AG04449 (cell line): Measurements from ENCODE around the gene AKAP6.

ENCODE experiments used
- CTCF ChIA-PET: fragments of 350-600 bp; formaldehyde crosslinking; extraction: SDS; loops from one replicate; lab custom pipeline; 2021; ENCODE audit warnings: antibody characterized with exemption; lab: Yijun Ruan, JAX
- POLR2A ChIA-PET: fragments of 400-600, 350-600 bp; formaldehyde crosslinking; extraction: SDS; loops from one replicate; lab custom pipeline; 2020; ENCODE audit warnings: antibody characterized with exemption, inconsistent platforms; lab: Yijun Ruan, JAX
- DNase-seq: peaks from one replicate; pipeline ENCODE4 v3.0.0-alpha.2; 2010; ENCODE audit warnings: low read depth, low spot score
- H3K4me3 ChIP-seq: 2 replicates; pipeline ENCODE4 v1.5.1; 2011; ENCODE audit warnings: low read depth, mild to moderate bottlenecking, control low read depth, low read length
- TF ChIP-seq, protein P1 (sequence below): IDR thresholded peaks from one replicate; pipeline ENCODE4 v1.5.1; 2011; ENCODE audit warnings: mild to moderate bottlenecking, moderate library complexity, low read length, control low read depth, inconsistent platforms; ENCODE audit not compliant: insufficient read depth; ENCODE audit errors: missing control alignments

Gene AKAP6

DNA sequence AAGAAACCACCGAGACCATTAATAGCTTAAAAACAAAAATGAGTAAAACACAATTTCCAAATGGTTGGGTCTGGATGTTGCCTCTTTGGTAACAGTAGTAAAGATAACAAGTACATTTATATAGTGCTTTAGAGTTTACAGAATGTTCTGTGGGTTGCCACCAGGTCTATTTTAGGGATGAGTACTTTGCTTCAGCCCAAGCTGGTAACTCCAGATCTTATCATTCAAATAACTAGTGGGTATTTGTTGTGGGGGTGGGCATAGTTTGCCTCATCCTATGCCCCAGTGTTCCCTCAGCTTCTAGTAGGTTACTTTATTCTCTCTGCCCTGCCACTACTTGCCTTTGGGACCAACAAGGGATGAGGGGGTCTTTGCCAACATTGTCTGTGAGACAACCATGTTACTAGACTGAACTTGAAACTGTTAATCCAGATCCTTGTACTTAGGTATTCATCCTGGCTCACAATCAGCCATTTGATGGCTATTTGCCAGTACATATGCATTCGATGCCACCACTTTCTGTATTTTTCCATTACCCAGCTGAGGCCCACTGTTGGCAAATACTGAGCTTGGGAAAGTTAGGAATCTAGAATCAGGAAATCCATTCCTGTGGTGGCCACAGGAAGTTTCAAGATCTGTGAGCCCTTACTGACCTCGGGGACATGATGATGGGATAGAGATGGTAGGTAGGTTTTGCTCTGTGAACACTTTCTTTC is 17.6 kb upstream of the AKAP6 start:
- DNase-seq = no peak
- TF ChIP-seq, protein P1, sequence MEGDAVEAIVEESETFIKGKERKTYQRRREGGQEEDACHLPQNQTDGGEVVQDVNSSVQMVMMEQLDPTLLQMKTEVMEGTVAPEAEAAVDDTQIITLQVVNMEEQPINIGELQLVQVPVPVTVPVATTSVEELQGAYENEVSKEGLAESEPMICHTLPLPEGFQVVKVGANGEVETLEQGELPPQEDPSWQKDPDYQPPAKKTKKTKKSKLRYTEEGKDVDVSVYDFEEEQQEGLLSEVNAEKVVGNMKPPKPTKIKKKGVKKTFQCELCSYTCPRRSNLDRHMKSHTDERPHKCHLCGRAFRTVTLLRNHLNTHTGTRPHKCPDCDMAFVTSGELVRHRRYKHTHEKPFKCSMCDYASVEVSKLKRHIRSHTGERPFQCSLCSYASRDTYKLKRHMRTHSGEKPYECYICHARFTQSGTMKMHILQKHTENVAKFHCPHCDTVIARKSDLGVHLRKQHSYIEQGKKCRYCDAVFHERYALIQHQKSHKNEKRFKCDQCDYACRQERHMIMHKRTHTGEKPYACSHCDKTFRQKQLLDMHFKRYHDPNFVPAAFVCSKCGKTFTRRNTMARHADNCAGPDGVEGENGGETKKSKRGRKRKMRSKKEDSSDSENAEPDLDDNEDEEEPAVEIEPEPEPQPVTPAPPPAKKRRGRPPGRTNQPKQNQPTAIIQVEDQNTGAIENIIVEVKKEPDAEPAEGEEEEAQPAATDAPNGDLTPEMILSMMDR = no peak
- CTCF ChIA-PET = interaction anchor here (1.7 kb wide), 1 partner anchor 249 kb away, joined by 3 read pairs; no protein-coding TSS in a partner anchor
- POLR2A ChIA-PET = no interaction called here
- no peak overlapping the region for H3K4me3 ChIP-seq

DNA sequence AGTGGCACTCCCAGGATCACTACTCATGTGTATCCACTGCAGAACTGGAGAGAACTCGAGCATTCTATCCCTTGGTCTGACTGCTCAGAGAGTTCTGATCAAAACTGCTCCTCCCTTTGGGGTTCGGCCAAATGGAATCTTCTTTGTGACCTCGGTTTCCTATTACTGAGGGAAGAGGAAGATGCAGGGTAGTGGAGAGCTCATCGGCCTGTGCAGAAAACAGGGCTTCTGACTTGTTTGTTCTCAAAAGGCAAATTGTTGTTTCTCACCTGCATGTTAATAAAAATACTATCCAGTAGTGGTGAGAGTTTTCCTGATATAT is 17.1 kb upstream of the AKAP6 start:
- TF ChIP-seq, protein P1 = no peak
- ChIA-PET CTCF (interaction anchor here (1.0 to 1.7 kb wide), 2 partner anchors 34 to 248 kb away, joined by 3 read pairs; no protein-coding TSS in a partner anchor), POLR2A (no interaction called here)
- H3K4me3 ChIP-seq = no peak overlapping the region
- no peak for DNase-seq

DNA sequence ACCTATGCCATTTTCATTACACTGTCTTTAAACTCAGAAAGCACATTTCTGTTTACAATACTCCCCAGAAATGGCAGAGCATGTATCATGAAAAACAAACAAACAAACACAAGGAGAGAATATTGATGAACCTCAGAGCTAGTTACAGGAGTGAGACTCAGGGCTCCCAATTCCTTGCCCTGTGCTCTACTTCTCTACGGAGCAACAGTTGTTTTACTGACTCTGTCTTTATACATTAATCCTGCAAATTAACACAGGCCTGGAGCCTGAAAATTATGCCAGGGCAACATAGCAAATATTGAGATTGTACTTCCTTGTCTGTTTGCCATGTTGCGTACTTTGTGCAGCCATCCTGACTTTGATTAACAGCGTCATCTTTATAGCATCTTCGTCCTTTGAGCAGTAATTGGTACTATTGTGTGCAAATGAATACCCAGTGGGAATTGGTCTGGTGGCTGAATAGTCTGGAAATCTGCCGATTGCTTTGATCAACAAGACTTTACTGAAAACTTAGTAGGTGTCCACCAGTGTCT is 15.2 kb upstream of the AKAP6 start:
- no peak overlapping the region for H3K4me3 ChIP-seq
- TF ChIP-seq, protein P1 = no peak
- DNase-seq = no peak
- ChIA-PET POLR2A (no interaction called here), CTCF (no interaction called here)

DNA sequence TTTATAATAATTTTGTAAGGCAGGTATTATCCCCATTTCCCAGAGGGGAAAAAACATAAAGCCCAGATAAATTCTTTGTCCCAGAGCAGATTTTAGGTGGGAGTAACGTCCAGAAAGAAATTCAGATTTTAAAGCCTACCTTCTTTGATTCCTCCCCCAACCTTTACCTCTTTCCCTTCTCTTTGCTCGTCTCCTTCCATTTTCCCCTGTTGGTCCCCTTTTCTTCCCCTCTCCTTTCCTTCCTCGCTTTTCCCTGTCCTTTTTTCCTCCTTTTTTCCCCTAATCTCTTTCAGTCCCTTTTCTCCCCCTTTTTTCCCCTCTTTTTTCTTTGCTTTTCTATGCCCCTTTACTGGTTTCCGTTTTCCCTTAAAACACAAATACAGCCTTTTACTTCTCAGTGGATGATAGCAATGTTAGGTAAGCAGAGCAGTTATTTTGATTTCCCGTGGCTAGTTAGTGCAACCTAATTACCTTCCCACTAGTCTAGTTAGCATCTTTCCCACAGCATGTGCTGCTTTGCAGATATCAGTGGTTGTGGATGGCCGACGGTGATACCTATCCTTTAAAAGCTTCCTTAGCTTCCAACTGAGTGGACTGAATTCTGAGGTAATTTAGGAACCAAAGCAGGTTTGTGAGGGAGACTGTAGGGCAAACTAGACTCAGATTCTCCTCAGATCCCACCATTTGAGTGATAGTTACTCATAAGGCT is 10.9 kb upstream of the AKAP6 start:
- ChIA-PET POLR2A (no interaction called here), CTCF (interaction anchor here (2.1 kb wide), 1 partner anchor 12 kb away, joined by 6 read pairs; no protein-coding TSS in a partner anchor)
- TF ChIP-seq, protein P1 = no peak
- H3K4me3 ChIP-seq = no peak overlapping the region
- no peak for DNase-seq

DNA sequence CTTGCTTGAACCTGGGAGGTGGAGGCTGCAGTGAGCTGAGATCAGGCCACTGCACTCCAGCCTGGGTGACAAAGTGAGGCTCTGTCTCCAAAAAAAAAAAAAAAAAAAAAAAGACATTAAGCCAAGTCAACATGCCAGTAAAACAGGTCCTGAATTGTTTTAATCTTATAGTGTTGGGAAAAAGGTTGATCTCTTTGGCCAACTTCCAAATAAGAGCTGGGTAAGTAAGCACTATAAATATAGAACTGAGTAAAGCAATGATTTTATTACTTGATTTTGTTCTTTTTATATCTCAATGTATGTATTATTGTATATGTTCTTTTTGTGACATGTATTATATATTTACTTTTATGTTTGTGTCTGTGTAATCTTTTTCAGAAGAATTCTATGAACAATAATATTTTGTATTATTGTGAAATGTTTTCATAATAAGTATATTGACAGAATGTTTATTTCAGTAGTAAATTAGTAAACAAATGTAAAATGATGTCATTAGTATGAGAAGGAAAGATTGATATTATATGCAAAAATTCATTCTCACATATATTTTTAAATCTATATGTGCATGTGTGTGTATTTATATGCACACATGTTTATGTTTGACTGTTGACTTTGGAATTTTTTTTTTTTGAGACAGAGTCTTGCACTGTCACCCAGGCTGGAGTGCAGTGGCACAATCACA is 9.6 kb upstream of the AKAP6 start:
- no peak for DNase-seq
- POLR2A ChIA-PET = no interaction called here
- TF ChIP-seq, protein P1 = no peak
- CTCF ChIA-PET = no interaction called here
- H3K4me3 ChIP-seq = no peak overlapping the region

DNA sequence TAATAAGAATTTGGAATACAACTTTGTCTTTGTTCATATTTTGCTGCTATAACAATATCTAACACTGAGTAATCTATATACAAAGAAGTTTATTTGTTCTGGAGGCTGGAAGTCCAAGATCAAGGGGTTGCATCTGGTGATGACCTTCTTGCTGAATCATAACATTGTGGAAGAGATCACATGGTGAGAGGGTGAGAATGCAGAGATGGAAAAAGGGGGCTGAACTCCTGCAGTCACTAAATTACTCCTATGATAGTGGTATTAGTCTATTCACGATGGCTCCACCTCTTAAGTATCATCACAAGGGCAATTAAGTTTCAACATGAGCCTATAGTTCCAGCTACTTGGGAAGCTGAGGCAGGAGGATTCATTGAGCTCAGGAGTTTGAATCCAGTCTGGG is 4.5 kb upstream of the AKAP6 start:
- ChIA-PET POLR2A (no interaction called here), CTCF (no interaction called here)
- no peak overlapping the region for H3K4me3 ChIP-seq
- DNase-seq = no peak
- TF ChIP-seq, protein P1 = no peak
